ENCODE data around the gene LOXL1. TPM values are rescaled to one million over a fixed set of nuclear protein-coding genes. Genes with fewer than 3 reads are reported as not detected.

Gene LOXL1
- total and polyA plus RNA-seq, 2 experiments from 2014 or later: 54.5 to 92.4 TPM

- peak in 1 of 2 donors; percentile 54 for DNase-seq (ENCODE audit: low read depth in 1 of 2, low spot score in 1 of 2)
- Histone ChIP-seq H3K36me3 (no peaks in the 10 kb centered on the region), H3K9me3 (ENCODE audit: low read depth) (no peaks in the 10 kb centered on the region), H3K4me1 (ENCODE audit: low read depth) (peaks cover 34% of the 10 kb centered on the region), H3K27ac (no peak overlapping the region), H3K4me3 (no peak overlapping the region), H3K27me3 (no peaks in the 10 kb centered on the region)
- TF ChIP-seq CTCF (IDR thresholded peaks at IDR 0.05; ENCODE audit: low read depth, low read length): no peak
Measured at GRCh38 chr15:73930790-73931281, 4.6 kb downstream of the LOXL1 start.

GRCh38 chr15:73931441-73931840 is 5.2 kb downstream of the LOXL1 start:
- TF ChIP-seq CTCF (IDR thresholded peaks at IDR 0.05; ENCODE audit: low read depth, low read length): no peak
- Histone ChIP-seq H3K4me3 (no peak overlapping the region), H3K36me3 (no peaks in the 10 kb centered on the region), H3K4me1 (ENCODE audit: low read depth) (peaks cover 40% of the 10 kb centered on the region), H3K27ac (no peak overlapping the region), H3K27me3 (no peaks in the 10 kb centered on the region), H3K9me3 (ENCODE audit: low read depth) (no peaks in the 10 kb centered on the region)
- DNase-seq (ENCODE audit: low read depth in 1 of 2, low spot score in 1 of 2): no peak

- no peak for DNase-seq (ENCODE audit: low read depth in 1 of 2, low spot score in 1 of 2)
- peaks cover 44% of the 10 kb centered on the region for H3K4me1 ChIP-seq (ENCODE audit: low read depth)
- H3K27ac ChIP-seq: peak overlapping the region; percentile 66
- no peaks in the 10 kb centered on the region for H3K27me3 ChIP-seq
- no peaks in the 10 kb centered on the region for H3K36me3 ChIP-seq
- H3K4me3 ChIP-seq: no peak overlapping the region
- H3K9me3 ChIP-seq (ENCODE audit: low read depth): no peaks in the 10 kb centered on the region
- TF ChIP-seq CTCF (IDR thresholded peaks at IDR 0.05; ENCODE audit: low read depth, low read length): no peak
Measured at GRCh38 chr15:73932381-73933191, 6.3 kb downstream of the LOXL1 start.

- Histone ChIP-seq H3K9me3 (ENCODE audit: low read depth) (no peaks in the 10 kb centered on the region), H3K4me1 (ENCODE audit: low read depth) (peaks cover 38% of the 10 kb centered on the region), H3K27ac (peak overlapping the region; percentile 62), H3K4me3 (no peak overlapping the region), H3K27me3 (no peaks in the 10 kb centered on the region), H3K36me3 (no peaks in the 10 kb centered on the region)
- no peak for TF ChIP-seq CTCF (IDR thresholded peaks at IDR 0.05; ENCODE audit: low read depth, low read length)
- DNase-seq (ENCODE audit: low read depth in 1 of 2, low spot score in 1 of 2): no peak
Measured at GRCh38 chr15:73934281-73934680, 8.0 kb downstream of the LOXL1 start.

GRCh38 chr15:73935547-73935946 is 9.3 kb downstream of the LOXL1 start:
- peak in 1 of 2 donors; percentile 61 for DNase-seq (ENCODE audit: low read depth in 1 of 2, low spot score in 1 of 2)
- H3K4me1 ChIP-seq (ENCODE audit: low read depth): peaks cover 50% of the 10 kb centered on the region

More at GRCh38 chr15:73935547-73935946, 9.3 kb downstream of the LOXL1 start:
- H3K36me3 ChIP-seq: no peaks in the 10 kb centered on the region
- no peak for TF ChIP-seq CTCF (IDR thresholded peaks at IDR 0.05; ENCODE audit: low read depth, low read length)
- no peaks in the 10 kb centered on the region for H3K9me3 ChIP-seq (ENCODE audit: low read depth)
- no peak overlapping the region for H3K4me3 ChIP-seq
- peak overlapping the region; percentile 62 for H3K27ac ChIP-seq
- no peaks in the 10 kb centered on the region for H3K27me3 ChIP-seq

Measured in cardiac muscle cell (in vitro differentiated cells and primary cell).